Kidney epithelial cell (primary cell): ENCODE data around the gene KIF18B. TPM values are rescaled to one million over a fixed set of nuclear protein-coding genes. Genes with fewer than 3 reads are reported as not detected.
A peak's percentile ranks its signal among the peaks of the same experiment; 100 is the strongest.

Experiments used
- DNase-seq: peaks from one replicate; pipeline ENCODE4 v3.0.0-alpha.2; 2010; ENCODE audit warnings: low read depth
- H3K27me3 ChIP-seq: 2 replicates; pipeline ENCODE4 v1.6.0; 2011; ENCODE audit warnings: low read length; ENCODE audit not compliant: control insufficient read depth, insufficient read depth
- H3K36me3 ChIP-seq: 2 replicates; pipeline ENCODE4 v1.5.1; 2011; ENCODE audit warnings: low read length; ENCODE audit not compliant: control insufficient read depth, insufficient read depth
- H3K4me3 ChIP-seq: 2 replicates; pipeline ENCODE4 v1.5.1; 2011; ENCODE audit warnings: low read depth, mild to moderate bottlenecking, control low read depth, low read length
- CTCF ChIP-seq: IDR thresholded peaks from 2 replicates; pipeline ENCODE4 v1.5.1; 2011; ENCODE audit warnings: mild to moderate bottlenecking, moderate library complexity, low read length, control low read depth, inconsistent platforms; ENCODE audit not compliant: insufficient read depth, poor library complexity, severe bottlenecking
- total RNA-seq: library from RNA; depleted of rRNA; stranded (reverse); fragments of >200 nt; gene quantifications from 2 replicates; pipeline ENCODE4 v1.2.3, GENCODE V29; 2015

KIF18B gene
- total RNA-seq, 1 donor from 2014 or later, result 1.4 TPM

- H3K36me3 ChIP-seq, result no peaks in the 10 kb centered on the region
- TF ChIP-seq CTCF, result no peak
- H3K4me3 ChIP-seq, result no peak overlapping the region
- H3K27me3 ChIP-seq, result peaks cover 32% of the 10 kb centered on the region
- DNase-seq, result no peak
Observed at GRCh38 chr17:44972953-44973352, 25.4 kb upstream of the KIF18B start.

- H3K27me3 ChIP-seq, result peaks cover 36% of the 10 kb centered on the region
- no peak overlapping the region for H3K4me3 ChIP-seq
- no peak for DNase-seq
- no peaks in the 10 kb centered on the region for H3K36me3 ChIP-seq
- no peak for TF ChIP-seq CTCF
Observed at GRCh38 chr17:44971776-44972483, 24.4 kb upstream of the KIF18B start.

- no peak for TF ChIP-seq CTCF
- H3K27me3 ChIP-seq, result peaks cover 42% of the 10 kb centered on the region
- no peak for DNase-seq
- no peaks in the 10 kb centered on the region for H3K36me3 ChIP-seq
- H3K4me3 ChIP-seq, result peak overlapping the region; percentile 24
Observed at GRCh38 chr17:44970136-44970741, 22.7 kb upstream of the KIF18B start.

GRCh38 chr17:44969144-44969780 lies 21.7 kb upstream of the KIF18B start:
- no peak for DNase-seq
- Histone ChIP-seq H3K27me3 (peaks cover 44% of the 10 kb centered on the region), H3K4me3 (no peak overlapping the region), H3K36me3 (no peaks in the 10 kb centered on the region)
- TF ChIP-seq CTCF, result no peak

- H3K36me3 ChIP-seq, result no peaks in the 10 kb centered on the region
Observed at GRCh38 chr17:44968225-44969143, 20.9 kb upstream of the KIF18B start, which contains the start of gene C1QL1. Gene C1QL1 (minus strand): TSS chr17:44968303. CDS start chr17:44968048, 255 bp downstream.

More at GRCh38 chr17:44968225-44969143, 20.9 kb upstream of the KIF18B start, which contains the start of gene C1QL1:
- Histone ChIP-seq H3K4me3 (peak within 1 kb of the TSS; percentile 39), H3K27me3 (peaks cover 47% of the 10 kb centered on the region)
- DNase-seq, result no peak
- no peak for TF ChIP-seq CTCF
